ENCODE results near the gene SLC13A3.

DNA sequence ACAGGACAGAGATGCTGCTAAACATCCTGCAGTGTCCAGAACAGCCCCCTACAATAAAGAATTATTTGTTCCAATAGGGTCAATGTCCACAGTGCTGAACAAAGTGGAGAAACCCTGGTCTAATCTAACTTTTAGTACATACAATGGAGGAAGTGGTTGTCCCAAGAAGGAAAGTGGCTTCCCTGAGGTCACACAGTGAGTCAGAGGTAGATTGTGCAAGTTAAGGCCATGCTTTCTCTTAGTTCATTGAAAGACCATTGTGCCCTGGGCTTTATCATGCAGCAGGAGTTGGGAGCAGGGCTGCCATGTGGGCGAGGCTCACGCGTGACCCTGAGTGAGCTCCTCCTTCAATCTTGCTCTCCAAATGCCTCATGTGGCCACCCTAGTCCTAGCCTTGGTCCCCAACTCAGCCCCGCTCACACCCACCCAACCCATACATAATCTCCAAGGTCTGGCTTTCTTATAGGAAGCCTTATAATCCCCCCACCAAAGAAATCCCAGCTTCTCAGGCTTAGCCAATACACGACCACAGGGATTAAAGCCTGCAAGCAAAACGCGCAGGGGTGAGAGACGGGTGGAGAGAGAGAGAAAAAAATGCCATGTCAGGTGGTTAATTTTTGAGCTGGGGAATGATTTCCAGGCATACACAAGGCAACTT is 19.9 kb downstream of the SLC13A3 start:
- no peak for TF ChIP-seq EP300 (IDR thresholded peaks at IDR 0.05; ENCODE audit: borderline replicate concordance)
- TF ChIP-seq, protein P1, sequence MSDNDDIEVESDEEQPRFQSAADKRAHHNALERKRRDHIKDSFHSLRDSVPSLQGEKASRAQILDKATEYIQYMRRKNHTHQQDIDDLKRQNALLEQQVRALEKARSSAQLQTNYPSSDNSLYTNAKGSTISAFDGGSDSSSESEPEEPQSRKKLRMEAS (IDR thresholded peaks at IDR 0.05), result no peak
- TF ChIP-seq EGR1 (IDR thresholded peaks at IDR 0.05), result no peak
- TF ChIP-seq CREB1 (IDR thresholded peaks at IDR 0.05; ENCODE audit: low read depth), result no peak
- no peak for TF ChIP-seq TAF1 (IDR thresholded peaks at IDR 0.05; ENCODE audit: low read depth)
- no peak for TF ChIP-seq YY1 (IDR thresholded peaks at IDR 0.05; ENCODE audit: low read depth)
- TF ChIP-seq, protein P2, sequence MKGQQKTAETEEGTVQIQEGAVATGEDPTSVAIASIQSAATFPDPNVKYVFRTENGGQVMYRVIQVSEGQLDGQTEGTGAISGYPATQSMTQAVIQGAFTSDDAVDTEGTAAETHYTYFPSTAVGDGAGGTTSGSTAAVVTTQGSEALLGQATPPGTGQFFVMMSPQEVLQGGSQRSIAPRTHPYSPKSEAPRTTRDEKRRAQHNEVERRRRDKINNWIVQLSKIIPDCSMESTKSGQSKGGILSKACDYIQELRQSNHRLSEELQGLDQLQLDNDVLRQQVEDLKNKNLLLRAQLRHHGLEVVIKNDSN (IDR thresholded peaks at IDR 0.05), result no peak
- TF ChIP-seq, protein P3, sequence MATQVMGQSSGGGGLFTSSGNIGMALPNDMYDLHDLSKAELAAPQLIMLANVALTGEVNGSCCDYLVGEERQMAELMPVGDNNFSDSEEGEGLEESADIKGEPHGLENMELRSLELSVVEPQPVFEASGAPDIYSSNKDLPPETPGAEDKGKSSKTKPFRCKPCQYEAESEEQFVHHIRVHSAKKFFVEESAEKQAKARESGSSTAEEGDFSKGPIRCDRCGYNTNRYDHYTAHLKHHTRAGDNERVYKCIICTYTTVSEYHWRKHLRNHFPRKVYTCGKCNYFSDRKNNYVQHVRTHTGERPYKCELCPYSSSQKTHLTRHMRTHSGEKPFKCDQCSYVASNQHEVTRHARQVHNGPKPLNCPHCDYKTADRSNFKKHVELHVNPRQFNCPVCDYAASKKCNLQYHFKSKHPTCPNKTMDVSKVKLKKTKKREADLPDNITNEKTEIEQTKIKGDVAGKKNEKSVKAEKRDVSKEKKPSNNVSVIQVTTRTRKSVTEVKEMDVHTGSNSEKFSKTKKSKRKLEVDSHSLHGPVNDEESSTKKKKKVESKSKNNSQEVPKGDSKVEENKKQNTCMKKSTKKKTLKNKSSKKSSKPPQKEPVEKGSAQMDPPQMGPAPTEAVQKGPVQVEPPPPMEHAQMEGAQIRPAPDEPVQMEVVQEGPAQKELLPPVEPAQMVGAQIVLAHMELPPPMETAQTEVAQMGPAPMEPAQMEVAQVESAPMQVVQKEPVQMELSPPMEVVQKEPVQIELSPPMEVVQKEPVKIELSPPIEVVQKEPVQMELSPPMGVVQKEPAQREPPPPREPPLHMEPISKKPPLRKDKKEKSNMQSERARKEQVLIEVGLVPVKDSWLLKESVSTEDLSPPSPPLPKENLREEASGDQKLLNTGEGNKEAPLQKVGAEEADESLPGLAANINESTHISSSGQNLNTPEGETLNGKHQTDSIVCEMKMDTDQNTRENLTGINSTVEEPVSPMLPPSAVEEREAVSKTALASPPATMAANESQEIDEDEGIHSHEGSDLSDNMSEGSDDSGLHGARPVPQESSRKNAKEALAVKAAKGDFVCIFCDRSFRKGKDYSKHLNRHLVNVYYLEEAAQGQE (IDR thresholded peaks at IDR 0.05; ENCODE audit: low read depth), result no peak

Data from Ishikawa (cell line).